SU-DHL-6 (cell line): ENCODE results near the gene ADORA3.

Source experiments
- EZH2phosphoT487 ChIP-seq: fragments of 200-600 bp; sonication (generic), shearing (Covaris generic); conservative IDR thresholded peaks from 2 replicates; pipeline ENCODE4 v1.6.1; 2018; ENCODE audit warnings: mild to moderate bottlenecking, antibody characterized with exemption, low read length, moderate library complexity, mixed read lengths
- TF ChIP-seq, protein P1 (sequence below): fragments of 200-600 bp; sonication (generic); IDR thresholded peaks from one replicate; pipeline ENCODE4 v1.5.1; 2017; ENCODE audit warnings: antibody characterized with exemption, mild to moderate bottlenecking, low read length, moderate library complexity; ENCODE audit not compliant: insufficient read depth, poor library complexity, severe bottlenecking

DNA sequence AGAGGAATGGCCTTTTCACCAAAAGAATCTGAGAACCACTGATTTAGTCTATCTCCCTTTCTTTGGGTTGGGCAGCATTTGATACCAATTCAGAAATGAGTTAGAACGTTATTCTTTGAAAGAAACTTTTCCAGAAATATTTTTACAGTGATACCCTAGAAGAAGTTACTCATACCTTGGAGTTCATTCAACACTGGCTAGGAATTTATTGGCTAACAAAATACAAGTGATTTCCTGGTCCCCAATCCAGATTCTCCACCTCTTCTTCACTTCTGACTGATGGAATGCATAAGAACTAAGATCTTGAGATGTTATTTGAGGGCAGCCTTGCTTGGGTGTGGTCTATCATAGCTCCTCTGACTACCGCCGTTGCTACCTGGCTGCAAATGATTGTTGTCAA, 20.3 kb downstream of the ADORA3 start:
- TF ChIP-seq, protein P1, sequence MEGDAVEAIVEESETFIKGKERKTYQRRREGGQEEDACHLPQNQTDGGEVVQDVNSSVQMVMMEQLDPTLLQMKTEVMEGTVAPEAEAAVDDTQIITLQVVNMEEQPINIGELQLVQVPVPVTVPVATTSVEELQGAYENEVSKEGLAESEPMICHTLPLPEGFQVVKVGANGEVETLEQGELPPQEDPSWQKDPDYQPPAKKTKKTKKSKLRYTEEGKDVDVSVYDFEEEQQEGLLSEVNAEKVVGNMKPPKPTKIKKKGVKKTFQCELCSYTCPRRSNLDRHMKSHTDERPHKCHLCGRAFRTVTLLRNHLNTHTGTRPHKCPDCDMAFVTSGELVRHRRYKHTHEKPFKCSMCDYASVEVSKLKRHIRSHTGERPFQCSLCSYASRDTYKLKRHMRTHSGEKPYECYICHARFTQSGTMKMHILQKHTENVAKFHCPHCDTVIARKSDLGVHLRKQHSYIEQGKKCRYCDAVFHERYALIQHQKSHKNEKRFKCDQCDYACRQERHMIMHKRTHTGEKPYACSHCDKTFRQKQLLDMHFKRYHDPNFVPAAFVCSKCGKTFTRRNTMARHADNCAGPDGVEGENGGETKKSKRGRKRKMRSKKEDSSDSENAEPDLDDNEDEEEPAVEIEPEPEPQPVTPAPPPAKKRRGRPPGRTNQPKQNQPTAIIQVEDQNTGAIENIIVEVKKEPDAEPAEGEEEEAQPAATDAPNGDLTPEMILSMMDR = no peak
- TF ChIP-seq EZH2phosphoT487 = no peak
